SH-SY5Y (cell line): ENCODE results near the gene SLC7A14.

Experiments
- GATA2 ChIP-seq: IDR thresholded peaks from 2 replicates; pipeline ENCODE4 v1.6.1; 2011; ENCODE audit warnings: mild to moderate bottlenecking, low read depth, low read length
- GATA3 ChIP-seq: IDR thresholded peaks from 2 replicates; pipeline ENCODE4 v1.6.1; 2011; ENCODE audit warnings: low read depth, mild to moderate bottlenecking, low read length, moderate library complexity

SLC7A14 gene

DNA sequence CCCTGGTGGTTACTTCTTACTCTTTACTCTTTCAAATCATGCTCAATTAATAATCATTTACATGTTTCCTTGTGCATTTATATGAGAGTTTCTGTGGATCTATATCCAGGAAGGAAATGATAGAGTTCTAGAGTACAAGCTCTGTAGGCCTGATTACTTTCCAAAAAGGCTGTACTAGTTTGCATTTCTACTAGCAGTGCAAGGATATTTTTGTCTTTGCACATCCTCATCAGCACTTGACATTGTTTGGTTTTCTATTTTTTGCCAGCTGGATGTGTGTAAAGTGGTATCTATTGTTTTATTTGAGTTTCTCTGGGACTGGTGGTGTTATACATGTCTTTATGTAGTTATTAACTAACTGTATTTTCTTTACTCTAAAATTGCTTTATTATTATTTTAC is 19.6 kb upstream of the SLC7A14 start:
- TF ChIP-seq GATA2 (no peak), GATA3 (no peak)

DNA sequence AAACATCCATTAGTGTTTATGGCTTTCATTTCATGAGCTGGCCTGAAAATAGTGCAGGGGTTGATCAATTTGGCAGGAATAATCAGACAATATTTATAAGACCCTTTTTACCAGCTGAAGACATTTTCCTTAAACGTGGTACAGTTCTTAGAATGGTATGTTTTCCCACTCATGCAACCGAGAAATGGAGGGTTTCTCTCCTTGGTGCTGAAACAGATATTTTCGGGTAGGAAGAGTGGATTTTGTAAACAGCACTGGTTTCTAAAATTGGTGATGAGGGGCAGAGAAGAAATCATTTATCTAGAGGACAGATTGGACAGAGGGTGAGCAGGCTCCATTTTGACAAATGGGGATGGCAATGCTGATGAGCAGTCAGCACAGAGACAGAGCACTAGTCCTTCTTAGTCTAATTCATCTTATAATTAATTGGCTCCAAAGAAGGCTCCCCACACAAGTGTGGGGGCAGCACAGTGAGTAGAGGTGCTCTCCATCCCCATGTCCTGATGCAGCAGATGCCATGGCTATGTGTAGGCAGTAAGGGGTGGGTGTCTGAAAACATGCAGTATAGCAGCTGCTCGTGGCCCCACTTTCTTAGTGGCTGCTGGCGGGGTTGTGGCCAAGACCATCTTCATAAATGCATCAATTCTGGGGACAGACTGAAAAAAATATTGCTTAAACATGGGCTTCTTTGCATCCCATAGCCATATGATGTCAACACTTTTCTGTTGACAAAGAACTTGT is 18.1 kb upstream of the SLC7A14 start:
- no peak for TF ChIP-seq GATA2
- TF ChIP-seq GATA3, result no peak

DNA sequence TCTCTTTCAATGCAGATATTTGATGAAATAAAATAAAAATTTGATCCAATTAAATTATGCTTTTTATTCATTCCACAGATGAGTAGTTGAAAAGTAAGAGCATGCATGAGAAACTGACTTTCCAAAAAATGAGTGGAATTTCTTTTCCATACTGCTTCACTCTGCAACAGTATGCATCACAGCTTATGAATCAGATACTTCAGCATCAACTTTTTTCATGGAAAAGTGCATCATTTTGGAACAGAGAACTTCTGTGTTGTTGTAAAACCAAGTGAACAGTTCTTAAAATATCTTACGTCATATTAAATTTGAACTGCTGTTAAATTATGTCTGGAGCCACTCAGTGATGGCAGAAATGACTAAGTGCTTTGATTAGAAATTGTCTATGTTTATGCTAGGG is 16.7 kb upstream of the SLC7A14 start:
- no peak for TF ChIP-seq GATA3
- no peak for TF ChIP-seq GATA2

DNA sequence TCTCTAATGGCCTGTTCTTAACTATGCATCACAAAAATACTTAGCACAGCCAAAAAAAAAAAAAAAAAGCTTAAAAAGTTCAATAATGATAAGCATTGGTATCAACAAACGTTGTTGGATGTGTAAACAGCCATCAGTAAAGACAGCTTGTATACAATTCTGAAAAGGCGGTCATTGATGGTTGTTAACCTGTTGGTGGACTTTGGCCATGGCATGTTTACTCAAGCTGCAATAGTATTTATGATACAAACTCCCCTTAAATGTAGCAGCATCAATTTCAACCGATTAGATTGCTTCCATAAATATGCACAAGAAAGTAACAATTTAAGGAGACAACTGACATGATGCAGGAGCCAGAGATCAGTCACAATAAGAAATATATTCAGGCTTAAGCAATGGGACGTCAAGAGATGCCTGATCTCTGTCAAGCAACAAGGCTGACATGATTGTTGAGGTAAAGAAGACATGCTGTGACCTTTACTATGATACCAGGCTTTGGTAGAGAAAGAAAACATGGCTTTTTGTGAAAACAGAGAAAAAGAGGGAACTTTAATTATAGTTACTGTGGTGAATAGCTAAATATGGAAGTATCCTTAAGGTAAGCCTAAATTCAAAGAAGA is 14.2 kb upstream of the SLC7A14 start:
- TF ChIP-seq GATA2 (no peak), GATA3 (no peak)

DNA sequence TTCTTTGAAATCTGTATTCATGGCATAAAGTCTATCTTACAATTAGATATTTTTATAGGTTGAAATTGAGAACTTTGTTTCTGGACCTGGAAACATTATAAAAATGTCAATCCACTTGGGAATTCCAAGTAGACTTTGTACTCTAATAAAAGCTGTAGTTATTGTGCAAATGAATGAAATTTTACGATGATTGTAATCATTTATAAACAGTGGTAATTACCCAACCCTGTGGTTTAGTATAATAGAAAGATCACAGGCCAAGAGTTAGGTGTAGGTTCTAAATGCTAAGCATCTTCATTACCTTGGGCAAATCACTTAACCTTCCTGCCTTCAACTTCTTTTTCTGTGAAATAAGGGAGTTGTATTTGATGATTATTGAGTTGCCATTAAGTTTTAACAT is 13.2 kb upstream of the SLC7A14 start:
- TF ChIP-seq GATA2, result no peak
- no peak for TF ChIP-seq GATA3

DNA sequence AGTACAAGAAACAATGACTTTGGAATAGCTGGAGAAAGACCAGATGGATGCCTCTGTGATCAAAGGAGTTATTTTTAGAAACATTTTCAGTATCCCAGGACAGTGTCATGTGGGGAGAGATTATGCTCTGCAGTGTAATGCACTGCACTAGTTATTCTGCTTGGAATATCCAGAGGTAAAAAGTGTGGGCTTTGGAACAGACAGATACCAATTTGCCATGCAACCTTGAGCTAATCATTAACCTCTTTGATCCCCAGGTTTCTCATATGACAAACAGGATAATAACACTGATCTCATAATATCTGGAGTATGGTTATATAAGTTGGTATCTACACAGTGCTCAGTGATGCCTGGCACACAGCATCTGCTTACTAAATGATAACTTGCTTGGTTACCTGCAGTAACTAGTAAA is 12.2 kb upstream of the SLC7A14 start:
- TF ChIP-seq GATA3 (no peak), GATA2 (no peak; the same call in 1 of the 2 replicates)

DNA sequence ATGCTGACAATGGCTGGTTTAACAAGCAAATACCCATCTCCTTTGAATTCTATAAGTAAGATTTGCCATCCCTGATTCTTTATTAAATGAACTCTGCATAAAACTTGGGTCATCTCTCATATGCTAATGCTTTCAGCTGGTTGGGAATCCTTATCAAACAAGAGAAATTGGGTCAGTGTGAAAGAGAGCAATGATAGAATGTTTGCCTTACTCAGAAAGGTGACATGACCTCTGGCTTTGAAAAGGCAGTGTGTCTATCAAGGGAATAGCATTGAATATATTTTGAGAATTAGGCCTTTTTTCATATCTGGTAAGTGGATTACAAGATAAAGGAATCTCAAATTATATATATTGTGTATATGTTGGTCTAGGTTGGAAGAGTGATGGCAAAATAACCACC is 8.7 kb upstream of the SLC7A14 start:
- TF ChIP-seq GATA2 (no peak), GATA3 (no peak)

DNA sequence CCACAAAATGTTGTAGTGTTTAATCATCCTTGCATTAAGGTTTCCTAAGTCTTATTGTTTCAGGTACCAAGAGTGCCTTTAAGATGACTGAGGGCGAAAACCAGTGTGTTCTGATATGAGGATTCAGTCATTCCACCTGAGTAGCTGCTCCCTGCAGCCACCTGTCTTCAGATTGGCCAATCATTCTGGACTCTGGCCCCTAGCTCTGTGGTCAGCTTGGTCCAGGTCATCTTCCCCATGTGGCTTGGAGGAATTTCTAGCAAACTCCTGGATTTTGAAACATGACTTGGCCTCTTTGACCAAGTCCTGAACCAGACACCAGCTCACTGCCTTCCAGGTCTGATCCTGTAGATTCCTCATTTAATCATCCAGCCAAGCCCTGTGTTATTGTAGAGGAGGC is 7.8 kb upstream of the SLC7A14 start:
- TF ChIP-seq GATA2 (no peak), GATA3 (no peak)

DNA sequence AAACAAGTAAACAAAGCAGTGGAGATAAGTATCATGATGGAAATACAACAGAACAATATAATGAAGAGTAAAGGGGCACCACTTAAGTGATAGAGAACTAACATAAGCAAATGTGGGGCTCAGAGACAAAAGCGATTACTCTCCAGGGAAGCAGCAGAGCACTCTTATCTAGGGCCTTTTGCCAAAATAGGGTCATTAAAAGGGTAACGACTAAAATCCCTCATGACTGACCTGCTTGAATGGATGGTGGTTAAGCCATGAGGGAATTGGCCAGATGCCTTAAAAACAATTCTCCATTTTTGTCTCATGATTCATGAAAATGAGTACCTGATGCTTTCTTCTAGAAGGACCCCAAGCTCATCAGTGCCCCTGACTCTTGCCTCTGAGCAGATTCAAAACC is 3.2 kb upstream of the SLC7A14 start:
- no peak for TF ChIP-seq GATA2
- no peak for TF ChIP-seq GATA3

DNA sequence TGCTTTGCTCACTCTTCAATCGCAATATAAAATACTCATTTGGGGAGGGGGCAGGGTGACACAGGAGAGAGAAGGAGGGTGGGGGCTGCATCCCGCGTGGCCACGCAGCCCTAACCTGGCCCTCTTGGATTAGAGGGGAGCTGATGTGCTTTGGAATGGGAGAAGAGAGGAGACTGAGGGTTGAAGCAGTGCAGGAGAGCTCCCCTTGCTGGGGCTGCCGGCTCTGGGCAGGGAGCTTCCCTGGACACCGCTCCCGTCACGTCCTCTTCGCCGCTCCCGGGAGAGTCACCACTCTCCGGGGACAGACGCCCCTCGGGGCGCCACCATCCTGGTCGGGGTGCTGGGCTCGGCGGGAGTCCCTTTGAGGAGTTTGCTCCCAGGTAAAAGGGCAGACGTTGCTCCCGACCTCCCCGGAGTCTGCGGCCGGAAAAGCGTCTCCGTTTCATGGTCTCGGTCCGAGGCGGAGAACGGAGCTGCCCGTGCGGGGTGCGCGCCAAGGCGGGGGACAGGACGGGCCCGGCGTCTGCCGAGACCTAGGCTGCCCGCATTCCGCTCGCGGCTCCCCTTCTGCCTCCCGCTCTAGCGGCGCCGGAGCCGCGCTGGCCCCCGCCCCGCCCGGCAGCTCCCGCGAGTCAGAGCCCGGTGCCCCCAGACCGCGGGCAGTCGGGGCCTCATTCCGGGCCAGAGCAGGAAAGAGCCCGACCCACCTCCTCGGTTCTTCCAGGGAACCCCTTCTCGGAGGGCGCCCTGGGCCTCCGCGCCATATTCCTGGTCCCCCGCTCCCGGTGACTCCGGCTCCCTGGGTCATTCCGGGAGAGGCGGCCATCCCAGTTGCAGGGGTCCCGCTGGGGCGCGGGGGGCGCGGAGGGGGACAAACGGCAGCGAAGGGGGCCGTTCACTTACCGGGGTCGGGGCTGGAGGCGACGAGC is 603 bp downstream of the SLC7A14 start:
- TF ChIP-seq GATA3, result no peak
- no peak for TF ChIP-seq GATA2

DNA sequence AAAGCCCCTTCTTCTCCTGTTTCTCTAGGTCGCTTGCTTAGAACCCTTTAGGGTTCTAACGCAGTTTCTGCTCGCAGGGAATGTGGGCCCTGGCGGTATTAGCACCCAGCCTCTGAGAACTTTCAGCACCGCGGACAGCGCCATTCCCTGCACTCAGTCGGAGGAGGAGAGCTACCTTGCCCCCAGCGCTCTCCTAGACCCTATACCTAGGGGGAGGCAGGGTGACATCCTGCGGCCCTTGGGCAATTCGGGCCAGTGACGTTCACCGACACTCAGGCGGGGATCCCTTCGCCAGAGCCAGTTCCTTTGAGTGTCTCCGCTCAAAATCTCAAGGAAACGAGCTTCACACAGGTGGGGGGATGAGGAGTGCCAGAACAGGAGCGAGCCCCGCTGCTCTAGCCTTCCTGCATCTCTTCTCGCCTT is 1.3 kb downstream of the SLC7A14 start:
- TF ChIP-seq GATA3, result no peak
- no peak for TF ChIP-seq GATA2

DNA sequence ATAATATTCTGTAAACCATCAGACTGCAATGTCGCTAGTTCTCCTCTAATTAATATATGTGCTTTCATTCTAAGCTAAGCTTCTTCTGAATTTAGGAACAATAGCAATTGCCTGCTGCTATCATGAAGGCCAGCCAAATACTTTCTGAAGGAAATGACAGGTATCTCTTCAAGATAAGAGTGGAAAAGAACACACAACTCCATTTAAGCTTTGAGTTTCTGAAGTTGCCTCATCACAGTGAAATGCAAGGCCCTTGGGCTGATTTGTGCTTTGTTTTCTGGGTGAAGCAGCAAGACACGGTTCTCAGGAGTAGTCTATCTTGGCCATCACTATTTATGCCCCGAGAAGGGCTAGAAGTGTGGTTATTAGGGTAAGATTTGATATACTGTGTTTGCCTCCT is 6.2 kb downstream of the SLC7A14 start:
- no peak for TF ChIP-seq GATA2

DNA sequence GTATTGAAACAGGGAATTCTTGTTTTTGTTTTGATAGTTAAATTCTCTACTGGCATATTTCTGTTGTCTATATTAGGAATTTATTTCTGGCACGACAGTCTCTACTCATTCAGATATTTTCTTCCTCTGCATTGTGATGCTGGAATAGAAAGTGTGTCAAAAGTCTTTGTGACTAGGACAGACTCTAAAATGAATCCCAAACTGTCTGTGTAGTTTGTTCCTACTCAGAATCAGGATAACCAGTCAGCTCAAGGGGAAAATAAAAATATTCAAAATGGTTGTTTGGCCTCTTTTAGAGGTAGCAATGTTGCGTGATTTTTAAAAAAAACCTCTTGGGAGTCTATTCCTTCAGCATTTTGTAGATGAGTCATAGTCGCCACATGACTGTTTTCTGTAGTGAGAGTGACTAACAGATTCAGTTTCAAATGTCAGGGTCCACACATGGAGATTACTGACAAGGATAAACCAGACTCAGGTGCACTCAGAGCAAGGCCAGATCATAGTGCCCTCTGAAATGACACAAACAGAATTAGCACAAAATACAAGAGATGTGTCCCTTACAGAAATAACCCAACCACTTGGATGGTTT is 13.1 kb downstream of the SLC7A14 start:
- TF ChIP-seq GATA2, result no peak
- TF ChIP-seq GATA3, result no peak

DNA sequence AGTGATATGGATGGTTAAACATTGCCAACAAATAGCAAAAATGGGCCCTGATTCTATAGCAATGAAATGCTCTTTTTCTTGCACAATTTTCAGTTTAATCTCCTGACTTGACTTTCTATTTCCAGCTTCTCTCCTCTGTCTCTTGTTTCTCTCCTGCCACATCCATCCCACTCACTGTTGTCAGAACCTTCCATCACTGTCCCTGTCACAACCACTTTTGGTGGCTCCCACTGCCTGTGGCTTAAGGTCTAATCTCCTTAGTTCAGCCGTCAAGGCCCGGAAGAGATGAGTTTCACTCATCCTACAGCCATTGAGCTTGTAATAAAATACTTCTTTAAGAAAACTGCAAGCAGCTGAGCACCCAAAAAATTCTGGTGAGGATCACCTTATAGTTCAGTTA is 19.5 kb downstream of the SLC7A14 start:
- TF ChIP-seq GATA3 (no peak), GATA2 (no peak)

DNA sequence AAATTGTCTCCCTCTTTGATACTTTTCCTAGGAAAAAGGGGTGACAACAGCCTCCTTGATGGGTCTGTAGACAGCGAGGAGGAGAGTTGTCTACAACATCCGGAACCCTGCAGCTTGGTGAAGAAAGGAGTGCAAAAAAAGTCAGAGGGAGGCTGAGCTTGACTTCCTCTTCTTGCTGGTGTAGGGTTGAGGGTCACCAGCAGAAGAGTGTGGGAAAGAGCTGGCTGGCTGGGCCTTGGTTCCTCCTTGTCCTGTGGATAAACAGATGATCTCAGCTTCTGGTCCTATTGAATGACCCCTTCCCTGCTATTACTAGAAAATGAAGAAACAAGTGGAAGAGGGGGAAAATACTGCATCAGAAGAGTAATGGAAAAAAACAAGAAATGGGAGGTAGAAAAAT is 20.4 kb downstream of the SLC7A14 start:
- TF ChIP-seq GATA2 (no peak), GATA3 (no peak)
